Right ventricle myocardium superior (tissue), 1 donor: Measurements from ENCODE around the gene CARMIL3. TPM values are rescaled to one million over a fixed set of nuclear protein-coding genes. Genes with fewer than 3 reads are reported as not detected.
A peak's percentile ranks its signal among the peaks of the same experiment; 100 is the strongest.
"Not testable (repeated sequence)": the region's sequence is repeated elsewhere in the genome, so short reads cannot be mapped to it uniquely, and the experiment has no call there.

ENCODE experiments used
- ATAC-seq: fragments of 200-7000 bp; cut with Tn5 transposase; one replicate; pipeline ENCODE4 v1.9.1; 2020; ENCODE audit warnings: mild to moderate bottlenecking; ENCODE audit not compliant: poor library complexity
- DNase-seq: peaks from one replicate; pipeline ENCODE4 v3.0.0-alpha.2; 2020
- intact Hi-C: fragments of 100-400 bp; cut with DNase I; formaldehyde crosslinking; loops from one replicate; pipeline ENCODE4 v1.11.2; 2022
- total RNA-seq: library from RNA; stranded (reverse); fragmentation: NEBNext Ultra II Directional; extraction: Animal tissue kit (Norgen Biotek cat#: 25700); gene quantifications from one replicate; pipeline ENCODE4 v1.2.1, GENCODE V29; 2021
- donor health status: DM: no; HTN: yes; CAD: no; lungs with severe emphysema.

CARMIL3 gene
- total RNA-seq, 1 donor from 2014 or later = 0.08 TPM

- DNase-seq, intact Hi-C loops, ATAC-seq: not testable (repeated sequence)
Observed at GRCh38 chr14:24036963-24037657, 14.7 kb upstream of the CARMIL3 start.

- no peak for ATAC-seq
- intact Hi-C loops = no loop called here
- DNase-seq = no peak
Observed at GRCh38 chr14:24037658-24038037, 14.2 kb upstream of the CARMIL3 start.

GRCh38 chr14:24038686-24039085, 13.1 kb upstream of the CARMIL3 start:
- intact Hi-C loops = no loop called here
- DNase-seq = no peak
- ATAC-seq = no peak

- no peak for ATAC-seq
- intact Hi-C loops = no loop called here
- no peak for DNase-seq
Observed at GRCh38 chr14:24040692-24041091, 11.1 kb upstream of the CARMIL3 start.

GRCh38 chr14:24042746-24043145, 9.1 kb upstream of the CARMIL3 start:
- peak; percentile 45 for ATAC-seq
- DNase-seq = no peak
- intact Hi-C loops = no loop called here

- intact Hi-C loops = not testable (repeated sequence)
Observed at GRCh38 chr14:24049002-24049401, 2.8 kb upstream of the CARMIL3 start.

GRCh38 chr14:24050753-24051152, 1.1 kb upstream of the CARMIL3 start:
- ATAC-seq, DNase-seq, intact Hi-C loops: not testable (repeated sequence)

More at GRCh38 chr14:24049002-24049401, 2.8 kb upstream of the CARMIL3 start:
- ATAC-seq, DNase-seq: not testable (repeated sequence)

- intact Hi-C loops = no loop called here
- DNase-seq (no peak), ATAC-seq (peak; percentile 32)
Observed at GRCh38 chr14:24051176-24051788, 527 bp upstream of the CARMIL3 start.

GRCh38 chr14:24052656-24053547, 1.1 kb downstream of the CARMIL3 start:
- no peak for ATAC-seq
- intact Hi-C loops = no loop called here
- DNase-seq = no peak

GRCh38 chr14:24053548-24054323, 1.9 kb downstream of the CARMIL3 start:
- ATAC-seq (no peak), DNase-seq (no peak)
- intact Hi-C loops = no loop called here

- no peak for ATAC-seq
- intact Hi-C loops = no loop called here
- no peak for DNase-seq
Observed at GRCh38 chr14:24054324-24054641, 2.5 kb downstream of the CARMIL3 start.

GRCh38 chr14:24054646-24055045, 2.8 kb downstream of the CARMIL3 start:
- ATAC-seq (no peak), DNase-seq (no peak)
- intact Hi-C loops = loop anchor here (5.0 kb wide), 2 partner anchors 38 to 53 kb away; partner anchors contain the start of gene PCK2

- ATAC-seq (no peak), DNase-seq (no peak)
- intact Hi-C loops = loop anchor here (5.0 kb wide), 2 partner anchors 36 to 51 kb away; partner anchors contain the start of gene PCK2
Observed at GRCh38 chr14:24055971-24056799, 4.4 kb downstream of the CARMIL3 start.

GRCh38 chr14:24056800-24057184, 5.0 kb downstream of the CARMIL3 start:
- ATAC-seq (no peak), DNase-seq (no peak)
- intact Hi-C loops = loop anchor here (5.0 kb wide), 2 partner anchors 36 to 51 kb away; partner anchors contain the start of gene PCK2

GRCh38 chr14:24057271-24057670, 5.5 kb downstream of the CARMIL3 start:
- ATAC-seq = no peak
- no peak for DNase-seq
- intact Hi-C loops = loop anchor here (5.0 kb wide), 2 partner anchors 35 to 50 kb away; partner anchors contain the start of gene PCK2

GRCh38 chr14:24057867-24058259, 6.1 kb downstream of the CARMIL3 start:
- no peak for DNase-seq
- ATAC-seq = no peak
- intact Hi-C loops = loop anchor here (5.0 kb wide), 2 partner anchors 34 to 49 kb away; partner anchors contain the start of gene PCK2

- intact Hi-C loops = loop anchor here (5.0 kb wide), 2 partner anchors 34 to 49 kb away; partner anchors contain the start of gene PCK2
- ATAC-seq (peak; percentile 93), DNase-seq (peak; percentile 58)
Observed at GRCh38 chr14:24058260-24058950, 6.6 kb downstream of the CARMIL3 start.
